Stimulated activated CD4-positive, alpha-beta T cell treated with anti-CD3 and anti-CD28 coated beads, TNF-alpha, amount 100 ng/mL, for 24 hours (primary cell): ENCODE results near the gene ZNF808.
A peak's percentile ranks its signal among the peaks of the same experiment; 100 is the strongest.
"Not testable (repeated sequence)": the region's sequence is repeated elsewhere in the genome, so short reads cannot be mapped to it uniquely, and the experiment has no call there.

ENCODE experiments used
- DNase-seq, 3 experiments: peaks; one replicate each; pipeline ENCODE4 v3.0.0-alpha.2; 2020; ENCODE audit warnings: low read depth in 3 of 3

Gene ZNF808

GRCh38 chr19:52535771-52536447 lies 8.4 kb downstream of the ZNF808 start:
- DNase-seq: peak; percentile 81 to 94 (median 89)

- peak in 2 of 3 experiments; percentile 8 to 20 for DNase-seq
These were observed 9.0 kb downstream of the ZNF808 start for GRCh38 chr19:52536448-52536800.

DNA sequence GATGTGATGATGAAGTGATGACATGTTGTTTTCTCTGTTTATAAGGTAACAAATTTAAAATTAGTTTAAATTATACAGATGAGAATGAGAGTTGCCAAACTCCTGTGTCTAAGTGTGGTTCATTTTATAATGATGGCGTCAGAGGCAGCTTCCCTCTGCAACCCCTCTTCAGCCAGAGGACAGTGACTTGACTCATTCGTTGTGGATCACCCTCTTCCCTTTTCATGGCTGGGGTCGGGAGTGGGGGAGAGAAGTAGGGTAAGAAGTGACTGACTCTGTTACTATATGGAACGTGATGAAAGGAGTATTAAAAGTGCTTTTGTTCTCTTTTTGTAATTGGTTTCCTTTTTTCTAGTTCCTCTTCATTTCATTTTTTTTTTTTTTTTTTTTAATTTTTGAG lies 11.3 kb downstream of the ZNF808 start:
- DNase-seq: not testable (repeated sequence)

- DNase-seq: not testable (repeated sequence)
These were observed 13.7 kb downstream of the ZNF808 start for GRCh38 chr19:52541176-52541575.

DNA sequence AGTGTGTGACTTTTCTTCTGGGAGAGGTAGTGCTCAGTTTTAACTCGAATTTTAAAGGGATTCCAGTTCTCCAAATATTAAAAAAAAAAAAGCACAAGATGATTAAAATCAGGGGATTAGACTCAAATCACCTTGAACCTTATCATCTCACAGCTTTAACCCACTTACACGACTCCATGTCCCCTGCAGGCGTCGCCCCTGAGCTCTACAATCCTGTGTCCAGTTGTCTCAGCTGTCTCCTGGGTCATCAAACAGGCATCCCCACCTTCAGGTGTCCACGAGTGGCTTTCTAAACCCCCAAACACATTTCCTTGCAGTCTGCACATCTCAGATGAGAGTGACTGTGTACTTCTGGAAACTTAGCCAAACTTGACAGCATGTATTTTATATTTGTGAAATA lies 14.1 kb downstream of the ZNF808 start:
- DNase-seq: no peak

DNA sequence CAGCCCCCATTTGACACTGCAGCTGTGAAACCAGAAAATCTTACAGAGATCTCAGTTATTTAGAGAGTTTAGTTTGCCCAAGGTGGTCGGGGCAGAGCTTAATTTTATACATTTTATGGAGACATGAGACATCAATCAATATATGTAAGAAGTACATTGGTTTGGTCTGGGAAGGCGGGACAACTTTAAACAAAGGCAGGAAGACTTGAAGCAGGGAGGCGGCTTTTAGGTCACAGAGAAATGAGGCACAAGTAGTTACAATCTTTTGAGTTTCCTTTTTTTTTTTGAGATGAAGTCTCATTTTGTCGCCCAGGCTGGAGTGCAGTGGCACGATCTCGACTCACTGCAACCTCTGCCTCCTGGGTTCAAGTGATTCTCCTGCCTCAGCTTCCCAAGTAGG lies 15.1 kb downstream of the ZNF808 start:
- DNase-seq: not testable (repeated sequence)

DNA sequence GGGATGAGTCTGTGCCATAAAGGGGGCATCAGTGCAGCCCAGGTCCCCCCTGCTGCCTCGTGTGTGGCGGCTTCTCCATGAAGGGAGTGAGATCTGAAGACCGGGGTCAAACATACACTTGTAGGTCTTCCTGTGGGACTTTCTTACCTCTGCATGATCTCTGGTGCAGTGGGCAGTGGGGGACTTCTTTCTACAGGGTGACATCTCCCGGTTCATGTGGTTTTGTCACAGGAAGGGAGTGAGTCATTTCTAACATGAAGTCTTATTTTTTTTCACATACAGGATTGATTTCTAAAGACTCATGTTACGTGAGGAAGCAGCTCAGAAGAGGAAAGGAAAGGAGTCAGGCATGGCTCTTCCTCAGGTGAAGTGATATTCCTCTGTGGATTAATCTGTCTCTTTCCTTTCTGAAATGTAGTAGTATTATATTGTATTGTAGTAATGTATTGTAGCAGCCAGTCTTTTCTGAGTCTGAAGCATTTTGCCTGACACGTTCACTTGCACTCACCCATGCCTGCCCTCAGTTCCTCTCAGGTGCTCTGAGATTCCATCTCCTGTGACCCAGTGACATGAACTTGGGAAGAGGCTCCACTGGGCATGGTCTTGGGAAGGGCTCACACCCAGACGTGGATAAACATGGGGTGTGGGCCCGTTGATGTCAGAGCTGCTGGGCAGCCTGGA lies 15.7 kb downstream of the ZNF808 start:
- DNase-seq: no peak

GRCh38 chr19:52554216-52554971 lies 26.9 kb downstream of the ZNF808 start:
- DNase-seq: no peak

DNA sequence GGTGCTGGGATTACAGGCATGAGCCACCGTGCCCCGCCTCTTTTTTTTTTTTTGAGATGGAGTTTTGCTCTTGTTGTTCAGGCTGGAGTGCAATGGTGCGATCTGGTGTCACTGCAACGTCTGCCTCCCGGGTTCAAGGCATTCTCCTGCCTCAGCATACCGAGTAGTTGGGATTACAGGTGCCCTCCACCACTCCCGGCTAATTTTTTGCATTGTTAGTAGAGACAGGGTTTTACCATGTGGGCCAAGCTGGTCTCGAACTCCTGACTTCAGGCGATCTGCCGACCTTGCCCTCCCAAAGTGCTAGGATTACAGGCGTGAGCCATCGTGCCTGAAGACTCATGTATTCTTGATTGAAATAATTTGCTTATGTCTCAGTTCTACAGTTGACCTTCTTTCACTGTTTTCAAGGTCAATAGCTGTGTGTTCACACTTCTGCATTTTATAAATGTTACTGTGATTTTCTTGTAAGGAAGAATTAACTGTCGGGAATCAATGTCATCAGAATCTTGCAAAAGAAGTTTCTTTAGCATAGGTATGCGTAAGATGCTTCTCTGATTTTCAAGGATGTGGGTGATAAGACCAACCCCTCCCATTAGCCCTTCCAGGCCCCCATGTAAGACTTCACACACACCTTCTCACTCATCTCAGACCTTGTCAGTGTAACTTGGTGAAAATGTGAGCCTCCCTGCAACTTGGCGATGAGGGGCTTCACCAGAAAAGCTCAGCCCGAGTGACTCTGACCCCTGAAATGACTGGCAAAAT lies 29.9 kb downstream of the ZNF808 start:
- no peak for DNase-seq

DNA sequence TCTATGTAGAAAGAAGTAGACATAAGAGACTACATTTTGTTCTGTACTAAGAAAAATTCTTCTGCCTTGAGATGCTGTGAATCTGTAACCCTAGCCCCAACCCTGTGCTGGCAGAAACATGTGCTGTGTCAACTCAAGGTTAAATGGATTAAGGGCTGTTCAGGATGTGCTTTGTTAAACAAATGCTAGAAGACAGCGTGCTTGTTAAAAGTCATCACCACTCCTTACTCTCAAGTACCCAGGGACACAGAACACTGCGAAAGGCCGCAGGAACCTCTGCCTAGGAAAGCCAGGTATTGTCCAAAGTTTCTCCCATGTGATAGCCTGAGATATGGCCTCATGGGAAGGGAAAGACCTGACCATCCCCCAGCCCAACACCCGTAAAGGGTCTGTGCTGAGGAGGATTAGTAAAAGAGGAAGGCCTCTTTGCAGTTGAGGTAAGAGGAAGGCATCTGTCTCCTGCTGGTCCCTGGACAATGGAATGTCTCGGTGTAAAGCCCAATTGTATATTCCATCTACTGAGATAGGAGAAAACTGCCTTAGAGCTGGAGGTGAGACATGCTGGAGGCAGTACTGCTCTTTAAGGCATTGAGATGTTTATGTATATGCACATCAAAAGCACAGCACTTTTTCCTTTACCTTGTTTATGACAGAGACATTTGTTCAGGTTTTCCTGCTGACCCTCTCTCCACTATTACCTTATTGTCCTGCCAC lies 31.4 kb downstream of the ZNF808 start:
- DNase-seq: not testable (repeated sequence)

GRCh38 chr19:52561611-52562010 lies 34.1 kb downstream of the ZNF808 start:
- DNase-seq: not testable (repeated sequence)

DNA sequence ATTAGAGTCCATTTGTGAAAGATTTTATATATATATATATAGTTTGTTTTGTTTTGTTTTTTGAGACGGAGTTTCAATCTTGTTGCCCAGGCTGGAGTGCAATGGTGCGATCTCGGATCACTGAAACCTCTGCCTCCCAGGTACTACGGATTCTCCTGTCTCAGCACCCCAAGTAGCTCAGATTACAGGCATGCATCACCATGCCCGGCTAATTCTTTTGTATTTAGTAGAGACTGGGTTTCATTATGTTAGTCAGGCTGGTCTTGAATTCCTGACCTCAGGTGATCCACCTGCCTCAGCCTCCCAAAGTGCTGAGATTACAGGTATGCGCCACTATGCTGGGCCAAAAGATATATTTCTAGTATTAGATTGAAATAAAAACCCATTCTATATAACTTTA lies 38.7 kb downstream of the ZNF808 start:
- no peak for DNase-seq

- no peak for DNase-seq
These were observed 39.1 kb downstream of the ZNF808 start for GRCh38 chr19:52566588-52566987.

GRCh38 chr19:52567921-52568320 lies 40.5 kb downstream of the ZNF808 start:
- DNase-seq: no peak

- not testable (repeated sequence) for DNase-seq
These were observed 42.2 kb downstream of the ZNF808 start for GRCh38 chr19:52569638-52569999.

DNA sequence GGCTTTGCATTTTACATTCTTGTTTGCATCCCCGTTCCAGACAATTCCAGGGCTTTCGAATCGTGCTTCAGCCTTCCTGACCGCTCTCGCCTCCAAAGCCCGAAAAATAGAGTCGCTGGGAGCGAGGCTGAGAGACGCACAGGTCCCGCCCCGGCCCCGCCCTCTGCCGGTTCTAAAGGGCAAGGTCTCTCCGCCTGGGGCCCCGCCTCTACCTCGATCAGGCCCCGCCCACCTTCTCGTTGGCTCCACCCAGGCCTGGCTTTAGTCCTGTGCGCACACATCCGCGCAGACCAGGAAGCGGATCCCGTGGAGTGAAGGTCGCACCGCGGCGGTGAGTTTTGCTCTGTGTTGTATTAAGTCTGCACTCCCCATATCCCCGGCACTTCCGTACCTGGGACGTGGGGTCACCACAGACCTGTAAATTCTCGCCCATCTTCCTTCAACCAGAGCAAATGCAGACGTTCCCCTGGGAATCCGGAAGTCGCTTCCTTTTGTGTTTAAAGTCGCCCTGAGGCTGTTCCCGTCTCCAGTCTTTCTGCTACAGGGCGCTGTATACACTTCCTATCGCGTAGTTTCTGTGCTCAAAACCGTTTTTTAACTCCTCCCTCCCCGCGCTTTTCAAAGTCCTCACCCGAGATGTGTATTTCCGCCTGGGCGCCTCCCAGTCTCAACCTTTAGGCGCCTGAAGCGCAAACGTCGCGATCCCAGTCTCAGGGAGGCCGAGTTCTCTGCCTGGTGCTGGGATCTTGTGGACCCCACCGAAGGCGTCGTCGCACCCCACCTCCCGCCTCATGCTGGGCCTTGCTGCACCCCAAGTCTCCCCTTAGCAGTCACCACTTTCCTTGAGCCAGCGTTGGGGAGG lies 42.8 kb downstream of the ZNF808 start, which contains the start of gene ZNF701:
ZNF701 (plus strand) TSS at position 288 of the 862 bp plus-strand sequence. CDS start 3,861 bp downstream, outside the sequence.
- peak; percentile 89 to 93 (median 90) for DNase-seq

- DNase-seq: no peak
These were observed 57.4 kb downstream of the ZNF808 start for GRCh38 chr19:52584736-52585440.

DNA sequence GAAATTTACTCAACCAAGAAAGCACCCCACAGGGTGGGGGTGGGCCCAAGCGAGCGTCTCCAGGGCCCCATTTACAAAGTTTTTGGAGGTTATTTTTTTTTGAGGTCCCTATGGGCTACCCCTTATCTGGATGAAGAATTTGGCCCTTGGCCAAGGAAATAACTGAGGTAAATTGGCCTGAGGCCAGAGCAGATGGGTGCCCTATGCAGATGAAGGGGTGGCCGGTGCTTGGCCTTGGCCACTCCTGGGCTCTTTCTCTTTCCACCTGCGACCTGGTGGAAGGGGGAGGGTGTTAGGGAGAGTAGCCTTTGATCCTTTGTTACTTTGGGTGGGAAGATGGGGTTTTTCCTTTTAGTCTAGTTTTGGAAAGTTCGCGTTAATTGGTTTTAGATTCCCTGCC lies 58.1 kb downstream of the ZNF808 start:
- no peak for DNase-seq

DNA sequence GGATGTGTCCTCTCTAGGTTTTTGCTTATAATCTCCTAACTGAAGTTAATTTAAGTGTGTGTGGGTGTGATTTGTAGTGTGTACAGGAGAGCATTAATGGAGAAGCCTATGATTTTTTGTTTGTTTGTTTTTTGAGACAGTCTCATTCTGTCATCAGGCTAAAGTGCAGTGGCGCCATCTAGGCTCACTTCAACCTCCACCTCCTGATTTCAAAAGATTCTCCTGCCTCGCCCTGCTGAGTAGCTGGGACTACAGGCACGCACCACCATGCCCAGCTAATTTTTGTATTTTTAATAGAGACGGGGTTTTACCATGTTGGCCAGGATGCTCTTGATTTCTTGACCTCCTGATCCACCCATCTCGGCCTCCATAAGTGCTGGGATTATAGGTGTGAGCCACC lies 63.3 kb downstream of the ZNF808 start:
- no peak for DNase-seq

DNA sequence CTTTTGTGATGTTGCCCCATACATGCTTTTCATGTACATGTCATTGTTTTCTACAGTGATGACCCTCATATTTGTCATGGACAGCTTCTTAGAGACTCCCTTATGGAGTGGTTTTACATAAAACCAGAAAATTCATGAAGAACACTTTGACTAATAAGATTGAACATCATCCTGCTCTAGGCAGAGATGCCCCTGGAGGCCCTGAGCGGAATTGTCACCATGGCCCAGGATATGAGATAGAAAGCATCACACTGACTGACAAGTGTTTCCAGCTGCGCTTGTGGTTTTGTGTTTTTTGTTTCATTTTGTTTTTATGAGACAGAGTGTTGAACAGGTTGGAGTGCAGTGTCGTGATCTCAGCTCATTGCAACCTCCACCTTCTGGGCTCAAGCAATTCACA lies 64.8 kb downstream of the ZNF808 start:
- DNase-seq: no peak
